ENCODE measurements around the gene POLR1H. TPM values are rescaled to one million over a fixed set of nuclear protein-coding genes. Genes with fewer than 3 reads are reported as not detected.

The POLR1H gene
- total and polyA plus RNA-seq, 2 donors = 91.0 to 95.9 TPM

GRCh38 chr6:30066082-30066481 is 5.0 kb downstream of the POLR1H start:
- DNase-seq (ENCODE audit: low read depth in 6 of 9, low spot score in 9 of 9) = peak in 4 of 9 donors; percentile 19 to 65 (median 43)
- H3K36me3 ChIP-seq (ENCODE audit: control insufficient read depth in 2 of 2, insufficient read depth in 2 of 2, low read length in 1 of 2) = peaks cover 18 to 30% of the 10 kb centered on the region in 2 donors
- WGBS = 12% methylated on average over 4 of the region's 4 CpGs
- peak overlapping the region; percentile 93 to 99 for H3K27ac ChIP-seq (ENCODE audit: low read depth in 1 of 2, low read length in 1 of 2)
- H3K27me3 ChIP-seq (ENCODE audit: control insufficient read depth in 2 of 2, insufficient read depth in 1 of 2, low read length in 1 of 2) = peaks cover 4 to 15% of the 10 kb centered on the region in 2 donors
- H3K4me1 ChIP-seq (ENCODE audit: control insufficient read depth in 2 of 2, insufficient read depth in 2 of 2, low read length in 2 of 2) = peaks cover 4 to 23% of the 10 kb centered on the region in 2 donors
- H3K4me3 ChIP-seq (ENCODE audit: low read length in 2 of 2) = peak overlapping the region; percentile 63 to 96
- no peaks in the 10 kb centered on the region for H3K9me3 ChIP-seq (ENCODE audit: control insufficient read depth in 2 of 2, insufficient read depth in 1 of 2, low read length in 1 of 2)

DNA sequence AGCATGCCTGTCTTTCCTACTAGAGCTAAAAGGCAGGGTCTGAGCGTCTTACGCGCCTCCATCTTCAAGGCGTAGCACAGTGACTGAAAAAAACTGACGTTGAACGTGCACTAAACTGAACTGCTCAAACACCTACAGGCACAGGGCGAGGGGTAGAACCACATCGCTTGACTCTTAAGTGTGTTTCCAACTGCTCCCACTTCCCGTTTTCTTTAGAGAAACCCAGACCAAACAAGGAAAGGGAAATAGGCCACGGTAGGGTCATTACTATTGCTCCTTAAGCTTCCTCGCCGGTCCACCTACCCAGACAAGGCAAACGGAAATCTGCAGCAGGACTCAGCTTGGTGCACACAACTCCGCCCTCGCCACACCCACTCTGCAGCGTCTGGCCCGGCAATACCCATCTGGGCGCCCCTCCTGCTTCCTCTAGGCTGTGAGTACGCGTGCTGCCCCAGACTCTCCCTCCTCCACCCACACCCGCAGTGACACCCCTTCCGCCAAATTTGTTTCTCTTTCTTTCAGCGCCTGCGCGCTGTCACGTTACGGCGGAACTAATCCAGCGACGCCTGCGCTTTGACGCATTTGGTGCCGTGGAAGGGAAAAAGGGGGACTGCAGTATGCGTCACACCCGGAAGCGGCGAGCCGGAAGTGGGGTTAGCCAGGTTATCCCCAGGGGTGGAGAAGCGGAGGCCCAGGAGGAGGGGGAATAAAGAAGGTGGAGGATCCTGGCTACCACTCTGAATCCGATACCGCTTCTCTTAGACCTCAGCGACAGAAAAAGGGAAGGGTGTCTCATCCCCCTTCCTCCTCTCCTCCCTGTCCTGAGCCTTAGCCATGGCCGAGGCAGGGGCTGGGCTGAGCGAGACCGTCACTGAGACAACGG is 5.8 kb downstream of the POLR1H start, which contains the start of gene PPP1R11:
Gene PPP1R11 (plus strand): TSS at position 622 of the 883 bp plus-strand sequence. CDS start 213 bp downstream, at position 835.
- peak; percentile 96 to 100 (median 99) for DNase-seq (ENCODE audit: low read depth in 6 of 9, low spot score in 9 of 9)
- H3K4me1 ChIP-seq (ENCODE audit: control insufficient read depth in 2 of 2, insufficient read depth in 2 of 2, low read length in 2 of 2) = peaks cover 4 to 26% of the 10 kb centered on the region in 2 donors
- H3K27ac ChIP-seq (ENCODE audit: low read depth in 1 of 2, low read length in 1 of 2) = peak within 1 kb of the TSS; percentile 93 to 99
- peak within 1 kb of the TSS; percentile 63 to 96 for H3K4me3 ChIP-seq (ENCODE audit: low read length in 2 of 2)
- under 1% methylated on average over 46 of the region's 46 CpGs for WGBS
- H3K9me3 ChIP-seq (ENCODE audit: control insufficient read depth in 2 of 2, insufficient read depth in 1 of 2, low read length in 1 of 2) = no peaks in the 10 kb centered on the region
- H3K27me3 ChIP-seq (ENCODE audit: control insufficient read depth in 2 of 2, insufficient read depth in 1 of 2, low read length in 1 of 2) = peaks cover 10 to 23% of the 10 kb centered on the region in 2 donors
- H3K36me3 ChIP-seq (ENCODE audit: control insufficient read depth in 2 of 2, insufficient read depth in 2 of 2, low read length in 1 of 2) = peaks cover 18 to 30% of the 10 kb centered on the region in 2 donors

DNA sequence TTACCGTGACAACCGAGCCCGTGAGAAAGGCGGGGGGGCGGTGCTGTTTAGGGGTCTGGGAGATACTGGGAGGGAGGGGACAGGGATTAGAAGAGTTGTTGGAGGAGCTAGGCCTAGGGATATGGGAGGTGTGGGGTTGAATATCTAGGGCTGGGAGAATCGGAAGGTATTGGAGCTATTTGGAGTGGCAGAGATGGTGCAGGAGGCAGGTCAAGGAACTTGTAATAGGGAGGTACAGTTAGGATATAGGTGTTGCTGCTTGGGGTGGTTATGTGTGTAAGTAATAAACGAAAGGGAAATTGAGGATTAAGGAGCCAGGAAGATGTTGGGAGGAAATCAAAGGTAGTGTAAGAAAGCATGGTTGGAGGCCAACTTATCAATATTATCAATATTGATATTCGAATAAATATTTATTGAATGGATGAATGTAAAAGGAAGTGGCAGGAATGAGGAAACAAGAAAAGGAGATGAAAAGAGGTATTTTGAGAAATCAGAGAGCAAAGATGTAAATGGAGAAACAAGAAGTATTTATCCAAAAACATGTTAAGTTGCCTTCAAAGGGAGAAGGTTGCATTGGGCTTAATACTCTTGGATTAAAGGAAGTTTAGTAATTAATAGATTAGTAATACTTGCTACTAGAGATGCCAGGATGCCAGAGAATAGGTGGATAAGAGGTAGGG is 6.5 kb downstream of the POLR1H start:
- no peak for DNase-seq (ENCODE audit: low read depth in 6 of 9, low spot score in 9 of 9)
- H3K9me3 ChIP-seq (ENCODE audit: control insufficient read depth in 2 of 2, insufficient read depth in 1 of 2, low read length in 1 of 2) = no peaks in the 10 kb centered on the region
- WGBS = 16% methylated on average over 8 of the region's 8 CpGs
- peaks cover 18 to 30% of the 10 kb centered on the region in 2 donors for H3K36me3 ChIP-seq (ENCODE audit: control insufficient read depth in 2 of 2, insufficient read depth in 2 of 2, low read length in 1 of 2)
- peaks cover 4 to 19% of the 10 kb centered on the region in 2 donors for H3K4me1 ChIP-seq (ENCODE audit: control insufficient read depth in 2 of 2, insufficient read depth in 2 of 2, low read length in 2 of 2)
- H3K27ac ChIP-seq (ENCODE audit: low read depth in 1 of 2, low read length in 1 of 2) = peak overlapping the region; percentile 80 to 99
- peaks cover 16 to 31% of the 10 kb centered on the region in 2 donors for H3K27me3 ChIP-seq (ENCODE audit: control insufficient read depth in 2 of 2, insufficient read depth in 1 of 2, low read length in 1 of 2)
- peak overlapping the region; percentile 63 to 96 for H3K4me3 ChIP-seq (ENCODE audit: low read length in 2 of 2)

- no peak overlapping the region for H3K27ac ChIP-seq (ENCODE audit: low read depth in 1 of 2, low read length in 1 of 2)
- H3K4me3 ChIP-seq (ENCODE audit: low read length in 2 of 2) = no peak overlapping the region
- peaks cover 0 to 33% of the 10 kb centered on the region in 2 donors for H3K4me1 ChIP-seq (ENCODE audit: control insufficient read depth in 2 of 2, insufficient read depth in 2 of 2, low read length in 2 of 2)
- peak in 2 of 9 donors; percentile 21 to 38 for DNase-seq (ENCODE audit: low read depth in 6 of 9, low spot score in 9 of 9)
- WGBS = 50% methylated on average over 68 of the region's 68 CpGs
- peaks cover 13 to 18% of the 10 kb centered on the region in 2 donors for H3K36me3 ChIP-seq (ENCODE audit: control insufficient read depth in 2 of 2, insufficient read depth in 2 of 2, low read length in 1 of 2)
- H3K27me3 ChIP-seq (ENCODE audit: control insufficient read depth in 2 of 2, insufficient read depth in 1 of 2, low read length in 1 of 2) = peaks cover 48 to 67% of the 10 kb centered on the region in 2 donors
- no peaks in the 10 kb centered on the region for H3K9me3 ChIP-seq (ENCODE audit: control insufficient read depth in 2 of 2, insufficient read depth in 1 of 2, low read length in 1 of 2)
Measured at GRCh38 chr6:30071081-30071818, 10.2 kb downstream of the POLR1H start.

DNA sequence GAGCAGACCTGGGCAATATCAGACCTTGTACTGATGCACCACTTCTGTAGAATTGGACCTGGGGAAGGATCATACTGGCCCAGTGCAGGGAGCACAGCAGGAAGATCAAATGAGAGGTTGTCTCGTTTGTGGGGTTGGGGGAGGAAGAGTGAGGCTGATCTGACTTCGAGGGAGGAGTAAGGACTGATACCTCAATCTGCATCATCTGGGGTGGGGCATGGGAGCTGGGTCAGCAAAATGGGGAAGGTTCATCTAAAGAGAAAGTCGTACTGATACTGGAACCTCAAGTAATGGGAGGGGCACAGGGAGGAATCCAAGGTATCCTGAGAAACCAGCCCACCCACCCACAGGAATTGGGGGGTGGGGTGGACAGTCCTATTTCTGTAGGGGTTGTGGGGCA is 10.8 kb downstream of the POLR1H start:
- Histone ChIP-seq H3K4me1 (ENCODE audit: control insufficient read depth in 2 of 2, insufficient read depth in 2 of 2, low read length in 2 of 2) (peaks cover 0 to 35% of the 10 kb centered on the region in 2 donors), H3K4me3 (ENCODE audit: low read length in 2 of 2) (no peak overlapping the region), H3K27me3 (ENCODE audit: control insufficient read depth in 2 of 2, insufficient read depth in 1 of 2, low read length in 1 of 2) (peaks cover 50 to 73% of the 10 kb centered on the region in 2 donors), H3K9me3 (ENCODE audit: control insufficient read depth in 2 of 2, insufficient read depth in 1 of 2, low read length in 1 of 2) (no peaks in the 10 kb centered on the region), H3K27ac (ENCODE audit: low read depth in 1 of 2, low read length in 1 of 2) (no peak overlapping the region), H3K36me3 (ENCODE audit: control insufficient read depth in 2 of 2, insufficient read depth in 2 of 2, low read length in 1 of 2) (peaks cover 13 to 18% of the 10 kb centered on the region in 2 donors)
- WGBS = 60% methylated on average over 3 of the region's 3 CpGs
- DNase-seq (ENCODE audit: low read depth in 6 of 9, low spot score in 9 of 9) = no peak

GRCh38 chr6:30073489-30074235 is 12.6 kb downstream of the POLR1H start:
- no peak overlapping the region for H3K4me3 ChIP-seq (ENCODE audit: low read length in 2 of 2)
- H3K4me1 ChIP-seq (ENCODE audit: control insufficient read depth in 2 of 2, insufficient read depth in 2 of 2, low read length in 2 of 2) = peaks cover 0 to 37% of the 10 kb centered on the region in 2 donors
- WGBS = 74% methylated on average over 7 of the region's 7 CpGs
- no peaks in the 10 kb centered on the region for H3K9me3 ChIP-seq (ENCODE audit: control insufficient read depth in 2 of 2, insufficient read depth in 1 of 2, low read length in 1 of 2)
- no peak for DNase-seq (ENCODE audit: low read depth in 6 of 9, low spot score in 9 of 9)
- H3K36me3 ChIP-seq (ENCODE audit: control insufficient read depth in 2 of 2, insufficient read depth in 2 of 2, low read length in 1 of 2) = peaks cover 10 to 14% of the 10 kb centered on the region in 2 donors
- peaks cover 55 to 91% of the 10 kb centered on the region in 2 donors for H3K27me3 ChIP-seq (ENCODE audit: control insufficient read depth in 2 of 2, insufficient read depth in 1 of 2, low read length in 1 of 2)
- no peak overlapping the region for H3K27ac ChIP-seq (ENCODE audit: low read depth in 1 of 2, low read length in 1 of 2)

DNA sequence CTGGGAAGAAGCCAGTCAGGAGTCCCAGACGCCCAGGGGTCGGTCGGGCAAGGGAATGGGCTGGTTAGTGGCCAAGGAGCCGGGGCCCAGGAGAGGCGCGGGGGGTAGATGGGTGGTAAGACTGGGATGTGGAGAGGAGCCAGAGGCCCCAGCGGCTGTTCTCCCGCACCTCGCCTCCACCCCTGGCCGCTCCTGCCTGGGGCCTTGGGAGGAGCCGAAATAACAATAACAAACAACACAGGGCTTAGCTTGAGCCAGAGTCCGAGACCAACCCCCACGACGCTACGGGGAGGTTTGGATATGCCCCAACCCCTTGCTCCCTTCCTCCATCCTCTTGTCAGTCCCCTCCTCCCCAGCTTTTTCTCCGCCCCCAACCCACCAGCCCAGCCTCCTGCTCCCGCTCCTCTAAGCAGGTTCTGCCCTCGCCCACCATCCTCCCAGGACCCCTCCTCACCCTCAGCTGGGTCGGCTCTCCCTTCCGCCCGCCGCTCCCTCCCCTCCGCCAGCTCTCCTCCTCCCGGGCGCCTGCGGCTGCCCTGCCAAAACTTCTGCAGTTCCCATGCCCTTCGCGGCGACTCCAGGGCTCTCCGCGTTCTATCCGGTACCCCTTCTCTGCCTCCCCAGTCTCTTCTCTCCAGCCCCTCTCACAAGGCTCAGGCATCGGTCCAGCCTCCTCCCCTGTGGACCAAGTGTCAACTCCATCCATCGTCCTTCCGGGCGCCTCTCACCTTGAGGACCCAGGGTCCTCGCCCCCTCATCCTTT is 13.4 kb downstream of the POLR1H start:
- Histone ChIP-seq H3K27ac (ENCODE audit: low read depth in 1 of 2, low read length in 1 of 2) (no peak overlapping the region), H3K9me3 (ENCODE audit: control insufficient read depth in 2 of 2, insufficient read depth in 1 of 2, low read length in 1 of 2) (no peaks in the 10 kb centered on the region), H3K36me3 (ENCODE audit: control insufficient read depth in 2 of 2, insufficient read depth in 2 of 2, low read length in 1 of 2) (peaks cover 2 to 7% of the 10 kb centered on the region in 2 donors), H3K27me3 (ENCODE audit: control insufficient read depth in 2 of 2, insufficient read depth in 1 of 2, low read length in 1 of 2) (peaks cover 55 to 98% of the 10 kb centered on the region in 2 donors), H3K4me1 (ENCODE audit: control insufficient read depth in 2 of 2, insufficient read depth in 2 of 2, low read length in 2 of 2) (peaks cover 0 to 37% of the 10 kb centered on the region in 2 donors), H3K4me3 (ENCODE audit: low read length in 2 of 2) (peak overlapping the region in 1 of 2 donors; percentile 37)
- no peak for DNase-seq (ENCODE audit: low read depth in 6 of 9, low spot score in 9 of 9)
- WGBS = 16% methylated on average over 37 of the region's 37 CpGs
